ENCODE results near the gene LOXL4.

The LOXL4 gene

GRCh38 chr10:98293550-98294269, 25.7 kb upstream of the LOXL4 start:
- DNase-seq, result no peak

- no peak for DNase-seq
These were observed 25.0 kb upstream of the LOXL4 start for GRCh38 chr10:98292971-98293370.

- no peak for DNase-seq
These were observed 21.8 kb upstream of the LOXL4 start for GRCh38 chr10:98289802-98290209.

GRCh38 chr10:98287321-98287720, 19.3 kb upstream of the LOXL4 start:
- DNase-seq, result no peak

- no peak for DNase-seq
These were observed 18.4 kb upstream of the LOXL4 start for GRCh38 chr10:98286419-98286818.

GRCh38 chr10:98285416-98285815, 17.4 kb upstream of the LOXL4 start:
- no peak for DNase-seq

GRCh38 chr10:98276311-98276710, 8.3 kb upstream of the LOXL4 start:
- DNase-seq, result no peak

GRCh38 chr10:98274562-98274961, 6.6 kb upstream of the LOXL4 start:
- no peak for DNase-seq

- no peak for DNase-seq
These were observed 5.3 kb upstream of the LOXL4 start for GRCh38 chr10:98273057-98273850.

GRCh38 chr10:98272656-98273055, 4.7 kb upstream of the LOXL4 start:
- no peak for DNase-seq

GRCh38 chr10:98272245-98272644, 4.3 kb upstream of the LOXL4 start:
- DNase-seq, result no peak

- DNase-seq, result no peak
These were observed 2.8 kb upstream of the LOXL4 start for GRCh38 chr10:98270786-98271185.

- no peak for DNase-seq
These were observed 2.2 kb upstream of the LOXL4 start for GRCh38 chr10:98270073-98270740.

GRCh38 chr10:98269435-98269912, 1.5 kb upstream of the LOXL4 start:
- no peak for DNase-seq

GRCh38 chr10:98268694-98269431, 869 bp upstream of the LOXL4 start:
- DNase-seq, result no peak

GRCh38 chr10:98267069-98267893, 713 bp downstream of the LOXL4 start:
- DNase-seq, result no peak

- DNase-seq, result no peak
These were observed 1.3 kb downstream of the LOXL4 start for GRCh38 chr10:98266647-98267046.

GRCh38 chr10:98265403-98266378, 2.3 kb downstream of the LOXL4 start:
- no peak for DNase-seq

GRCh38 chr10:98264378-98265065, 3.5 kb downstream of the LOXL4 start:
- DNase-seq, result no peak

GRCh38 chr10:98263088-98263487, 4.9 kb downstream of the LOXL4 start:
- no peak for DNase-seq

All from DMS79 (cell line).